GM21786 (cell line): Measurements from ENCODE around the gene KANSL3.
"Not testable (repeated sequence)": the region's sequence is repeated elsewhere in the genome, so short reads cannot be mapped to it uniquely, and the experiment has no call there.

ENCODE experiments used
- ATAC-seq: cut with Tn5 transposase; IDR thresholded peaks from one replicate; pipeline ENCODE4 v1.9.1; 2021; ENCODE audit not compliant: unreplicated experiment

KANSL3 gene

DNA sequence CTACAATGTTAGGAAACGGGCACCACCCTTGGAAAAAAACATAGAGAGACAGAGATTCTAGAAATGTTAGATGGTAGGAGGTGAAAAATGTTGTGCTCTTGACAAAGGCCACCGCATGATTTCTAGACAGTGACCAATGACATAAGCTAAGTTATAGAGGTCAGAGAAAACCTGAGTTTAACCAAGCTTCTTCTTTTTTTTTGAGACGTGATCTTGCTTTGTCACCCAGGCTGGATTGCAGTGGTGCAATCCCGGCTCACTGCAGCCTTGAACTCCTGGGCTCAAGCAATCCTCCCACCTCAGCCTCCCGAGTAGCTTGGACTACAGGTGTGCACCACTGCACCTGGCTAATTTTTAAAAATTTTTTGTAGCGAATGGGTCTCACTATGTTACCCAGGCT is 17.4 kb upstream of the KANSL3 start:
- no peak for ATAC-seq

DNA sequence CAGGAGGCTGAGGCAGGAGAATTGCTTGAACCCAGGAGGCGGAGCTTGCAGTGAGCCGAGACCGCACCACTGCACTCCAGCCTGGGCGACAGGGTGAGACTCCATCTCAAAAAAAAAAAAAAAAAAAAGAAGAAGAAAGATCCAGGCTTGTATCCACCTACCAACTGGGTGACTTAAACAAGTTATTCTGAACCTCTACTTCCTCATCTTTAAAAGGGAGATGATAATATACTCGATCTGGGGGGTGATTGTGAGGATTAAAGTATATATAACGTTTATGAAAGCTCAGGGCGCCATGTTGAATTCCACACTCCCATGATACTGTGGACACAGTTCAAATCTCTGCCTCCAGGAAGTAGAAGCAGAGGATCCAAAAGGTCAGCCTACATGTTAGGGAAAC is 16.7 kb upstream of the KANSL3 start:
- ATAC-seq: not testable (repeated sequence)

DNA sequence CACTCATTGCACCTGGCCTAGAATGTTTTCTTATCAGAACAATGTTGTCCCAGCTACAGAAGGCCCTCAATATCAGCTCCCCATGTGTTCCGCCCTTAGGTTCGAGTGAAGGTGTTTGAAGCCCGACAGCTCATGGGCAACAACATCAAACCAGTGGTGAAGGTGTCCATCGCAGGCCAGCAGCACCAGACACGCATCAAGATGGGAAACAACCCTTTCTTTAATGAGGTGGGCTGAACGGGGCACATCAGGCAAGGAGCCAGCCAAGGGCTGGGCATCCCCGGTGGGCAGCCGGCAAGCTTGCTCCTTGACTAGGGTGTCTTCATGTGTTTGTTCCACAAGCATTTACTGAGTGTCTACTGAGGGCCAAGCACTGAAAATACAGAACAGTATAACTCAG is 13.7 kb upstream of the KANSL3 start:
- ATAC-seq: no peak

DNA sequence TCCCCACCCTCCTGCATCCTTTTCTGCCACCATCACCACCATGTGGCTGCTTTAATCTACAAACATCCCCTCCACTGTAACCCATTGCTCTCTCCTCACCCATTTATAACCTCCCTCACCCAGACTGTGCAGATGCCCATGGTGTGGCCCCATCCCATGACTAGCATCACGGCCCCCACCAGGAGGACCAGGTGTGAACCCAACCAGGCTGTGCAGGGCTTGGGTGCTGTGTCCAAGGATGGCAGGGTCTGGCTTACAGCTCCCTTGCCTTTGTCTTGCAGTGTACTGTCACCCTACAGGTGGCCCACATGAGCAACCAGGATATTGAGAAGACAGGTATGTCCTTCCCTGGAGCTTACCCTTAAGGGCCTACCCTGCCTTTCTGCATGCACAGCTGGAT is 11.2 kb upstream of the KANSL3 start:
- no peak for ATAC-seq

DNA sequence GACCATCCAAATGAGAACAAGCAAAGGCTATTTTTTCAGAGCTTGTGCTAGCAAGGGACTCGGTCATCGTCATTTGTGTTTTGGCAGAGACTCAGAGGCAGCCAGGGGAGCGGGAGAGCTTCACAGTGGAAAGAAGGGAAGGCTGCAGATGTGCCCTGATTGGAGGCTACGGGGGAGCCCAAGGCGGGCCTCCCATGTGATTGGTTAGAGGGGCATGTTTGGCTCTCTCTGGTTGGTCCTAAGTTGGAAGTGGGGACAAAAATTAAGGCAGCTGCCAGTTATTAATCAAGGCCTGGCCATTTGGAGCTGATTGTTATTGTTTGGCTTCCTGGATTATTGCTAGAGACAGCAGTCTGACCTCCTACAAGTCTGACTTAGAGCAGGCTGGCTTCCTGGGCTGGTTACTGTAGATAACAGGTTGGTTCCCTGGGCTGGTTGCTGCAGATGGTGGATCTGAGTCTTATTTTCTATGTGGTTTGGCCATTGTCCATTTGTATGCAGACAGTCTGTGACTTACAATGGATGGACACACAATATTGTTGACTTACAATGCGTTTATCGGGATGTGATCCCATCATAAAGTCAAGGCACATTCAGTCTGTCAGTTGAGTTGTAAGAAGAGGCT is 10.3 kb upstream of the KANSL3 start:
- no peak for ATAC-seq

DNA sequence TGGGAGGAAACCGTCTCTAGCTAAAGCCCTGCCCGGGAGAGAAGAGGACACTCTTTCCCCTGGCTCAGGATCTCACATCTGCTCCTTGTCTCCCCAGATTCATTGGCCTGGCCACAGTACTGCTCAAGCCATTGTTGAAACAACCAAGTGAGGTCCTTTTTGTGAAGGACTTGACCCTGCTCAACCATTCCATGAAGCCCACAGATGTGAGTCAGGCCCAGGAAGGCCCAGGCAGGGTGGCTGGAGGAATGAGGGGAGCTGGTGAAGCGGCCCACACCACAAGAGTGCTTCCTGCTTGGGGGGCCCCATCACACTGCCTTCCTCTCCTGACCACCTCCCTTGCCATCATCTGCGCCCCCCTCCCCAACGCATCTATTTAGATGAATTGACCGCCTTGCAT is 9.6 kb upstream of the KANSL3 start:
- no peak for ATAC-seq

DNA sequence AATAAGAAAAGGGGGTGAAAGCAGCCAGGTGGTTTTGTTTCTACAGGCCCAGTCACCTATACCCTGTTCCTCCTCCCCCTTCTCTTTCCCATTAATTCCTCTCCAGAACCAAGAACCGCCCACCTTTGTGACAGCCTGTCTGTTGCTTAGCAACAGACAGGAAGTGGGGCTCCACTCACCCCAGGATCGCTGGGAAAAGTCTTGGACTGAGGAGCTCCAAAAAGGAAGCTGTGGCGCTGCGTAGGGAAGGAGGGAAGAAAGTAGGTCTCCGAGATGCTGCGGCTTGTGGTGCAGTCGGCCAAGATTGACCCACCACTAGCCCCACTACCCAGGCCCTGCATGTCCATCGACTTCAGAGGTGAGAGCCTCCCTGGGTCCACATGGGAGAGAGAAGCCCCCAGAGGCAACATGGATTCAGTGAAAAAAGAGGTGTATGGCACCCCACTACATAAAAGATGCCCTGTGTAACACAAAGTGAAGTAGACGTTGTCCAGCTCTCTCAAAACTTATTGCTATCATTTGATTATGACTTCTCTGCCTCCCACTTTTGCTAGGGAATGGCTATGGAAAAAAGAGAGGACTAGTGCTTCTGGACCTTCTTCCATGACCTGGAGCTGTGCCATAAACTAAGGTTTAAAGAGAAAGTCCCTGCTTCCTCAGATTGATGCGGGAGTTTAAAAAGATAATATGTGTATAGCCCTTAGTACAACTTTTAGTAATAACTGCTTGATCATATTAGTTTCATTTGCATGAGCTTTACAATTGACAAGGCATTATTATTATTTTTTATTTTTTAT is 4.7 kb upstream of the KANSL3 start, which contains the start of gene FER1L5:
Gene FER1L5 (plus strand): TSS at position 201 of the 797 bp plus-strand sequence. CDS start 73 bp downstream, at position 274.
- ATAC-seq: no peak

DNA sequence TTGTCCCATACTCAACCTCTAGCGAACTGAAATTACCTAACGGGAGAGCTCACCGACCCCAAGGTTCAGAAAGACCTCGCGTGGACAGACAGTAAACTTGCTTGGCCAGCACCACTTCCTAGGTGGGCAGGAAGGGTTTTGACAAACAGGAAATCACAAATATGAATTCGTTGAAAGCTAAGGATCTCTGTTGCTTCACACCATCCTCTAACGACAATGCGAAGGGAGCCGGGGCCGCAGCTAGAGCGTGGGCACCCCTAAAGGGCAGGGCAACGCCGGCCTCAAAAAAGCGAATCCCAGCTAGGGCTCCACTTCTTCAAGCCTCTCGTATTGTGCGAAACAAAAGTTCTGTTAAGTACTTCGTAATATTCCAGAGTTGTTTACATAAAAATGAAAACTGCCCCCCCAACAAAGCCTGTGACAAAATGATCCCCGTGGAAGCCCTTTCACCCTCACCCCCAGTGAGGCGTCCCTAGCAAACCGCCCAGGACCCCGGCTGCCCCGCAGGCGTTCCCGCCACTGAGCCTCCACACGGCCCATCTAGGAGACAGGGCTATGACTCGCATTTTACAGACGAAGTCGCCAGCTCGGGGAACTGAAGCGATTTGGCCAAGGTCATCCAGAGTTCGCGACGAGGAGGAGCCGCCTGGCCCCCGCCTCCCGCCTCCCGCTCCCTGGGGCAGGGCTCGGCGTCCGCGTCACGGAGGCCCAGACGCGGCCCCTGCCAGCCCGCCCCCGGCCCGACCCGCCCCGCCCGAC is 548 bp downstream of the KANSL3 start:
- ATAC-seq: peak; percentile 75

DNA sequence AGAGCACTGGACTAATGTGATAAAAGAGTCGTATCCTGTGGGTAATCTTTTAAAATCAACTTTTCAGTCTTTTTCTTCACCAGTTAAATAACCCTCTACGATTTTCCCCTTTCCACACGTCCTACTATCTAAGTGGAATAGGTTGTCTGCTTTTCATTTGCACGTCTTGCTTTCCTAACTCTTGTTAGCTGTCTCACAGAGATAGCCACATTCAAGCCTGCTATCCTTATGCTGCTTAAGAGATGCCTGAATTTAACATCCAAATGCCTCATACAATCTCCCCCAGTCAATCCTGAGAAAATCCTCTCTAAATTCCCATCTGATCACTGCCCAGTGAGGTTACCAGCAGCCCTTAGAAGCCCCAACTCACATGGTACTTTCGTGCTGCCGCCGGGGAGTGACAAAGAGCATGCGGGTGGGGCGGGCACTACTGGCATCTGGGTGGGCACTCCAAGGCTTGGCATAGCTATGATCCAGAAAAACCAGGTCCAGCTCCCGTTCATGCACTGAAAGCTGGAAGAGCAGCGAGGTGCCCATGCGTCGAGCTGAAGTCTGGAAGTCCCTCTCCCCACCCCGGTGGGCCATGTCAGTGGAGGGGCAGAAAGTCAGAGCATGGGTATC is 1.5 kb downstream of the KANSL3 start:
- ATAC-seq: no peak

DNA sequence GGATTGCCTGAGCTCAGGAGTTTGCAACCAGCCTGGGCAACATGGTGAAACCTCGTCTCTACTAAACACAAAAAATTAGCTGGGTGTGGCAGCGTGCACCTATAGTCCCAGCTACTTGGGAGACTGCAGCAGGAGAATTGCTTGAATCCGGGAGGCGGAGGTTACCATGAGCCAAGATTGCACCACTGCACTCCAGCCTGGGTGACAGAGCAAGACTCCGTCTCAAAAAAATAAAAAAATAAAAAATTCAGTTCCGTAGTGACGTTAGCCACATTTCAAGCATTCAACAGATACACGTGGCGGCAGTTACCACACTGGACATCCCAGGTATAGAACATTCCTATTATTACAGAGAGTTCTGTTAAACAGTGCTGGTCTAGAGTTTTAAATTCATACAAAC is 4.5 kb downstream of the KANSL3 start:
- no peak for ATAC-seq

DNA sequence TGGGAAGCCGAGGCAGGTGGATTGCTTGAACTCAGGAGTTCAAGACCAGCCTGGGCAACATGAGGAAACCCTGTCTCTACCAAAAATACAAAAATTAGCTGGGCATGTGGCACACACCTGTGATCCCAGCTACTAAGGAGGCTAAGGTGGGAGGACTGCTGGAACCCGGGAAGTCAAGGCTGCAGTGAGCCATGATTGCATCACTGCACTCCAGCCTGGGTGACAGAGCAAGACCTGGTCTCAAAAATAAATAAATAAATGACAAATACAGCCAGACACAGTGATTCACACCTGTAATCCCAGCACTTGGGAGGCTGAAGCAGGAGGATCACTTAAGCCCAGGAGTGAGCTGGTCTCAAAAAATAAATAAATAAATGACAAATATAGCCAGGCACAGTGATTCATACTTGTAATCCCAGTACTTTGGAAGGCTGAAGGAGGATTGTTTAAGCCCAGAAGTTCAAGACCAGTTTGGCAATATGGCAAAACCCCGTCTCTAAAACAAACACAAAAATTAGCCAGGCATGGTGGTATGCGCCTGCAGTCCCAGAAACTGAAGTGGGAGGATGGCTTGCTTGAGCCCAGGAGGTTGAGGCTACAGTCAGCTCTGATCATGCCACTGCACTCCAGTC is 6.2 kb downstream of the KANSL3 start:
- ATAC-seq: no peak

DNA sequence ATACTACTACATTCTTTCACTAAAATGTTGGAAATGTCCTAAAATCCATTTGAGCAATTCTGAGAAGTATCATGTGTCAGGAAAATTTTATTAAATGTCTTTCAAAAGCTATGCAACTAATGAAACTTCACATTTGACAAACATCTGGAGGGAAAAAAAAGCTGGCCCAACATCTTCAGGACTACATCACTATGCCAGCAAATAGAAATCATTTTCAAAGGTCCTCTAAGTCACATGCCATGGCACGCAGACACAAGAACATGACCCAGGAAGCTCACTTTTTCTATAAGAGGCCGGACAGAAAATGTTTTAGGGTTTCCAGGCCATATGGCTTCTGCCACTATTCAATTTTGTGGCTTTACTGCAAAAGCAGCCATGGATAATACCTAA is 11.6 kb downstream of the KANSL3 start:
- ATAC-seq: no peak

DNA sequence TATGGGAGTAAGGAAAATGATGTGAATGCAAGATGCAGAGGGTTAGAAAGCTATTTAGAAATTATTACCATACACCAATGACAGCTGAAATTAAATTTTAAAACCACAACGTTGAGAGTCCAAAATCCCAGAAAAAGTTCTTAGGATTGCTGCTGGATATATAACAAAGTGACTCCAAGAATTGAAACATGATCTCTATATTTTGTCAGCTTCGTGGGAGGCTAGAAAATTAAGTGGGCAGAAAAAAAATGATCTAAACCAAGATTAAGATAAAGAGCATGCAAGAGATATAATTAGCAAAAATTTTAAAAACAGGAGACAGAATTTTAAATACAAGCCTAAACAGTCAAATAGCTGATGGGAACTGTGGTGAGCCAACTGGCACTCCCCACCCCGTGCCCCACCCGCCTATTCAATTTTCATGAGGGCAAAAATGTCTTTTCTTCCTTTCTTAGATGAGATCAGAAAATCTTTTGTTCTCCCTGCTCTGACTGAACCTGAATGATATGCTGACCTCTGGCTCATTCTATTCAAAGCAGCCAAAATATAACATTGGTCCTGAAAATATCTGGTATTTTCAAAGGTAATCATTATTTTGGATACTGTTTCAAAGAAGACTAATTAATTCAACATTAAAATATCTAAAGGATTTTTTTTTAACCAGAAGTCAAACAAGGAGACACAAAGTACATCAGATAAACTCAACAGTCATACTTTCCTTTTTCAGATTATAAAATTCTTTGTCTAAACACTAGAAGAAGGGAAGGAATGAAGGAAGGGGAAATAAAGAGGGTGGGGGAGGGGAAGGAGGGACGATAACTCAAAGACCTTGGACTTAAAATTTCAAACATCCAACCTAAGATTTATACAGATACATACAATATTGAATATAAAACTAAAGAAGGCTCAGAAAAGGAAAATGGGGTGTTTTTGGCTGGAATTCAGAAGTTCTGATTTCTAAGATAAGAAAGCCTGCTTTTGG is 12.2 kb downstream of the KANSL3 start:
- ATAC-seq: no peak

DNA sequence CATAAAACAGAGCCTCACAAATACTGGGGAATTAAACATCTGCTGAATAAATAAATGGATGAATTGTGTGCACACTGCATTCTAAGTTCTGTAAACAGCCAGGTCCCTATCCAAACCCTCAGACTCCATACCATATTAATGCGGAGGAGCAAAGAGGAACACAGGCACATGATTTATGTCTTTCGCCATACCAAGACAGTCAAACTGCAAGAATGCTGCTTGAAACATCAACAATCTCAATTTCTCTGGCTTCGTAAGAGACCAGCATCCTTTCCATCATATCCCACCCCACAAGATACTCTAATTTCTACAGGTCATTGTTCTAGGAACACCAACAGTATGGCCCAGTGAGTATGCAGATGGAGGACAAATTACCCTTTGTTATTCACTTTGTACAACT is 15.0 kb downstream of the KANSL3 start:
- ATAC-seq: no peak

DNA sequence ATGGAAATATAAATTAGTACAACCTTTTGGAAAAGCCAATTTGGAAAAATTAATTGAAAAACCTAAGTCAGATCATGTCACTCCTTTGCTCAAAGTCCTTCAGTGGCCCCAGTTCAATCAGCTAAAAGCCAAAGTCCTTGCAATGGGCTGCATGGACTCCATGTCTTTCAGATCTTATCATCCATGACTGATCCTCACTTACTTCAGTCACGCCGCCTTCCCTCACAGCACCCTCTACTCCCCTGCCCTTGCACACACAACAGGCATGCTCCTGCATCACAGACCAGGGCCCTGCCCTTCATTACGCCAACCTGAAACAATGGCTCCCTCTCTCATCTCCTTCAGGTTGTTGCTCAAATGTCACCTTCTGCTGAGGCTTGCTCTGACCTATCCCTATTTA is 15.6 kb downstream of the KANSL3 start:
- ATAC-seq: no peak

DNA sequence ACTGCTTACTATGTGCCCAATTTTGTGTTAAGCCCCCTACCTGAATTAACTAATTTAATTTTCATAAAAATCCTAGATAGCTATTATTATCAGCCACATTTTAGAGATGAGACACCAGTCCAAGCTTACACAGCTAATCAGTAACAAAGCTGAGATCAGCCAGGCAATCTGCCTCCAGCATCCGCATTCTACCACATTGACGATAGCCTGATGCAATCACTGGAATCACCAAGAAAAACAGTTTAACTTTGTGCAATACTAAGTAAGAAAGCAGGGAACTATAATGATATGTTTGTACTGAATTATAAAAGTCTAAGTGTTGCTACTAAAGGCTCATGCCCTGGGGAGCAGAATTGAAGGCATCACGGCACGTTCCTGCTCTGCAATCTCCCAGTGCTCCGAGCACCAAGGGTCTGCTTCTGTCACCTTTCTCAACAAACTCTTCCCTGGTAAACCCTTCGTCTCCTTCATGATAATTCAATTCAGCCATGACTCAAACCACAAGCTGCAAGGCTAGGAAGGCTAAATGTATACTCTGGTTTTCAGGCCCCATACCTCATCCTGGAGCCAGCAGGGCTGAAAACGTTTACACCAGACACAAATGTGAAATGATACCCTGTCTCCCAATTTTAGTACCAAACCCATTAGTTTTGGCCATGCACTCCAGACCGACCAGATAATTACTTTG is 19.4 kb downstream of the KANSL3 start:
- no peak for ATAC-seq

DNA sequence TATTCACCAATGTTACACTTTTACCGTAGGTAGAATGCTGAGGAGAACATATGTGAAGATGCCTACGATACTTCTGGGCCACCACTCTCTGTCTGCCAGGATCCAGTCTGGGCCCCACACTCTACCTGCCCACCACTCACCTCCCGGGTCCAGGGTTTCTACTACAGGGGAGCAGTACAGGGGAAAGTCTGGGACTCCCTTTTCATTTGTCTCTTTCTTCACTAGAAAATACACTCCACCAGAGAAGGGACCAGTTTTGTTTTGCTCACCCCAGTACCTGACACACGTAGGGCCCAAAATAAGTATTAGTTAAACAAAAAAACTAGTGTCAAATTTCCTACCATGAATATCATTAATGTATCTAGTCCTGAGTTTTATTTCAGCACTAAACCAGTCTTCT is 21.1 kb downstream of the KANSL3 start:
- no peak for ATAC-seq

DNA sequence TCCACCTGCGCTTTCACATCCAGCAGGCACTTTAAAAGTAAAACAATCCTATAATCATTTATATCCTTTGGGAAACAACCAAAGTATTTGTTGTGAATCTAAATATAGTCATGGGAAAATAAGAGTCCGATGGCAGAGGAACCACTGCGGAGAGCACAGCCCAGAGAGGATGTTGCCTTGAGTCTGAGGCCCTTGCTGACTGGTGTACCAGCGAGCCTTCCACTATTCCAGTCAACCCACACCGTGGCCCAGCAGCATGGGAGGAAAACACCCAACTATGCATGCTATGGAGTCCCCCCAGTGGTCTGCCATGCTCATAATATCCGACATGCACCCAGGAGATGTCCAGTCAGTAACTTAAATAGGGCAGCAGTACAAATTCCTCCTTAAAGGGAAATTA is 21.6 kb downstream of the KANSL3 start:
- no peak for ATAC-seq

DNA sequence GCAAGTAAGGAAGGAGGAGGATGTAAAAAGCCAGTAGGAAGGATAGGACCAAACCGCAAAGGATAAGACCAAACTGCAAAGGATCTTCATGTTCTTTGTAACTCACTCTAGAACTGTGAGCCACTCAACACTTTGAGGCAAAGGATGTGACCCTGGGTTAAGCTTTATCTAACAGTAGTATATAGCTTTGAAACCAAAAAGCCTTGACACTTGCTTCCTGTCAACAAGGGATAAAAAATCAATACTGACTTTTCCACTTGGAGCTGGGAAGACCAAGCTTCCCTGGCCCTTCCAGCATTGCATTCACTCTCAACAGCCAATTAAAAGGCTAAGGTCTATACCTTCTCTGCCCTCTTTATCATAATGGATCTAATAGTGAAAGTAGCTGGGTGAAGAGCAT is 22.0 kb downstream of the KANSL3 start:
- no peak for ATAC-seq
